Activated CD4-positive, alpha-beta T cell treated with anti-CD3 and anti-CD28 coated beads, Interleukin-2, amount 10 ng/mL, durations not matched to agents 7 days and 5 days (primary cell): ENCODE measurements around the gene ARHGEF5. TPM values are rescaled to one million over a fixed set of nuclear protein-coding genes. Genes with fewer than 3 reads are reported as not detected.

Experiments
- CTCF ChIA-PET: fragments of 350-600 bp; sonication (Branson Sonifier 250); formaldehyde crosslinking; loops from one replicate; lab custom pipeline; 2021; ENCODE audit warnings: antibody characterized with exemption; lab: Charles Lee
- POLR2A ChIA-PET: fragments of 350-600 bp; sonication (Branson Sonifier 250); formaldehyde crosslinking; loops from one replicate; lab custom pipeline; 2021; ENCODE audit warnings: antibody characterized with exemption; lab: Charles Lee
- DNase-seq: peaks from one replicate; pipeline ENCODE4 v3.0.0-alpha.2; 2020
- H3K27ac Mint-ChIP-seq: one replicate; pipeline ENCODE4 v1.8.0; 2021; ENCODE audit warnings: mild to moderate bottlenecking, moderate library complexity, mixed read lengths
- H3K27me3 Mint-ChIP-seq: one replicate; pipeline ENCODE4 v1.8.0; 2021; ENCODE audit warnings: mixed read lengths
- H3K36me3 Mint-ChIP-seq: one replicate; pipeline ENCODE4 v1.8.0; 2021; ENCODE audit warnings: low read depth, mixed read lengths
- H3K4me1 Mint-ChIP-seq: one replicate; pipeline ENCODE4 v1.8.0; 2021; ENCODE audit warnings: mixed read lengths
- H3K4me3 Mint-ChIP-seq: one replicate; pipeline ENCODE4 v1.8.0; 2021; ENCODE audit warnings: mild to moderate bottlenecking, moderate library complexity, mixed read lengths
- H3K9me3 Mint-ChIP-seq: one replicate; pipeline ENCODE4 v1.8.0; 2021; ENCODE audit warnings: mixed read lengths
- total RNA-seq, 2 experiments: library from RNA; stranded (reverse); gene quantifications; one replicate each; pipeline ENCODE4 v1.2.3, GENCODE V29; 2021

The ARHGEF5 gene
- total RNA-seq, 2 experiments from 2014 or later, result 11.0 to 13.1 TPM

- CTCF ChIA-PET, result no interaction called here
- no peak overlapping the region for H3K27ac Mint-ChIP-seq
- POLR2A ChIA-PET, result no interaction called here
- no peaks in the 10 kb centered on the region for H3K36me3 Mint-ChIP-seq
- H3K9me3 Mint-ChIP-seq, result no peaks in the 10 kb centered on the region
- DNase-seq, result no peak
- peaks cover 3% of the 10 kb centered on the region for H3K4me1 Mint-ChIP-seq
- no peak overlapping the region for H3K4me3 Mint-ChIP-seq
- peaks cover 7% of the 10 kb centered on the region for H3K27me3 Mint-ChIP-seq
Measured at GRCh38 chr7:144390481-144390880, 35.3 kb downstream of the ARHGEF5 start.

DNA sequence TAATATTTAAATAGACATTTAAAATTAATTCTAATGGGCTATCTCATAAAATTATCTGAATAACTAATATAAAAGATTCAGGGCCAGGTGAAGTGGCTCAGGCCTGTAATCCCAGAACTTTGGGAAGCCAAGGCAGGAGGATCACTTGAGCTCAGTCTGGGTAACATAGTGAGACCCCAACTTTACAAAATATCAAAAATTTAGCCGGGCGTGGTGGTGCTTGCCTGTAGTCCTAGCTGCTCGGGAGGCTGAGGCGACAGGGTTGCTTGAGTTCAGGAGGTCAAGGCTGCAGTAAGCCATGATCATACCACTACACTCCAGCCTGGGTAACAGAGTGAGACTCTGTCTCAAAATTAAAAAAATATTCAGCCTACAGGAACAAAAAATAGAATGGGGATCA, 35.8 kb downstream of the ARHGEF5 start:
- Mint-ChIP-seq H3K9me3 (no peaks in the 10 kb centered on the region), H3K4me3 (no peak overlapping the region), H3K27ac (no peak overlapping the region), H3K4me1 (peaks cover 3% of the 10 kb centered on the region), H3K27me3 (peaks cover 9% of the 10 kb centered on the region), H3K36me3 (no peaks in the 10 kb centered on the region)
- POLR2A ChIA-PET, result no interaction called here
- CTCF ChIA-PET, result interaction anchor here (1.5 kb wide), 1 partner anchor 46 kb away, joined by 3 read pairs; no protein-coding TSS in a partner anchor
- no peak for DNase-seq

GRCh38 chr7:144391823-144392255, 36.6 kb downstream of the ARHGEF5 start:
- Mint-ChIP-seq H3K27ac (peak overlapping the region; percentile 70), H3K4me3 (peak overlapping the region; percentile 20), H3K27me3 (peaks cover 9% of the 10 kb centered on the region), H3K4me1 (peaks cover 3% of the 10 kb centered on the region), H3K36me3 (no peaks in the 10 kb centered on the region), H3K9me3 (no peaks in the 10 kb centered on the region)
- ChIA-PET CTCF (interaction anchor here (0.7 to 1.5 kb wide), 3 partner anchors 18 to 394 kb away, joined by 3 to 5 read pairs (median 3); no protein-coding TSS in a partner anchor), POLR2A (no interaction called here)
- peak; percentile 53 for DNase-seq

DNA sequence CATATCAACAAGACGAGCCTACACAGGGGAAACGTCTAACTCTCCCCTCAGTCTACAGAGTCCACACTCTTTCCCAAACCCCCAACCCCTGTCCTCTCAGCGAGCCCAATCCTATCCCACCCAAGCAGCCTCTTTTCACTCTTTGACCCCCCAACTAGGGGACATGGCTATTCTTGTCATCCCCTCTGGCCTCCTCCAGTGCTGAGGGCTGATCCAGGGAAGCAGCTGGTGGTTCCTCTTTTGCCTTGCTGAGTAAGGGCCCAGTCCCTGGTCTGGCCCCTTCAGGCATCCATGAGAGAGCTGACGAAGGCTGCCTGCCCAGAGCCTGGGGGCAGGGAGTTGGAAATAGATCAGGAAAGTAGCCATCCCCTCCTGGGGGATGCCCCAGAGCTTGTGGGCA, 41.9 kb downstream of the ARHGEF5 start:
- DNase-seq, result no peak
- H3K4me1 Mint-ChIP-seq, result no peaks in the 10 kb centered on the region
- H3K4me3 Mint-ChIP-seq, result no peak overlapping the region
- ChIA-PET CTCF (no interaction called here), POLR2A (no interaction called here)
- H3K27ac Mint-ChIP-seq, result no peak overlapping the region
- peaks cover 9% of the 10 kb centered on the region for H3K27me3 Mint-ChIP-seq
- no peaks in the 10 kb centered on the region for H3K36me3 Mint-ChIP-seq
- no peaks in the 10 kb centered on the region for H3K9me3 Mint-ChIP-seq

- DNase-seq, result no peak
- H3K27ac Mint-ChIP-seq, result no peak overlapping the region
- H3K27me3 Mint-ChIP-seq, result peaks cover 8% of the 10 kb centered on the region
- ChIA-PET CTCF (no interaction called here), POLR2A (no interaction called here)
- no peaks in the 10 kb centered on the region for H3K4me1 Mint-ChIP-seq
- no peaks in the 10 kb centered on the region for H3K9me3 Mint-ChIP-seq
- no peak overlapping the region for H3K4me3 Mint-ChIP-seq
- no peaks in the 10 kb centered on the region for H3K36me3 Mint-ChIP-seq
Measured at GRCh38 chr7:144398291-144398690, 43.1 kb downstream of the ARHGEF5 start.

DNA sequence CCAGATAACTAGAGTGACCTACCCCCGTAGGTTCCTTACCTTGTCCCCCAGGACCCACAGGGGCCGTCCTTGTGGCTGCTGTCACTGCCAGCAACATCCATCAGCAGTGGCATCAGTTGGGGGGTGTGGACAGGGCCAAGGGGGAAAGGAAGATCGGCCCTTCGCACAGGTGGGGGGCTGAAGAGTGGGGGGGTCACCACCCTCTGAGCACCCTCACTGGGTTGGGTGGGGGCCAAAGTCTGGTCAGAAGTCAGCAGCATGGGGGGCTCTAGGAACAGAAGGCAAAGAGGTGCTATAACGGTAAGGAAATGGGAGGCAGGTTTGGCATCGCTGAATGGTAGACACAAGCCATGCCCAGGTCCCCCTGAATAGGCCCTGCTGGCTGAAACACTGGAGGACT, 43.7 kb downstream of the ARHGEF5 start:
- H3K4me3 Mint-ChIP-seq, result no peak overlapping the region

GRCh38 chr7:144399946-144400345, 44.7 kb downstream of the ARHGEF5 start:
- Mint-ChIP-seq H3K27me3 (peaks cover 4% of the 10 kb centered on the region), H3K27ac (no peak overlapping the region), H3K36me3 (no peaks in the 10 kb centered on the region), H3K4me3 (no peak overlapping the region), H3K4me1 (no peaks in the 10 kb centered on the region), H3K9me3 (no peaks in the 10 kb centered on the region)
- ChIA-PET CTCF (no interaction called here), POLR2A (no interaction called here)
- DNase-seq, result no peak

More for the DNA sequence above, 43.7 kb downstream of the ARHGEF5 start:
- no peak for DNase-seq
- Mint-ChIP-seq H3K27ac (no peak overlapping the region), H3K4me1 (no peaks in the 10 kb centered on the region), H3K27me3 (peaks cover 6% of the 10 kb centered on the region), H3K9me3 (no peaks in the 10 kb centered on the region), H3K36me3 (no peaks in the 10 kb centered on the region)
- CTCF ChIA-PET, result no interaction called here
- POLR2A ChIA-PET, result no interaction called here

DNA sequence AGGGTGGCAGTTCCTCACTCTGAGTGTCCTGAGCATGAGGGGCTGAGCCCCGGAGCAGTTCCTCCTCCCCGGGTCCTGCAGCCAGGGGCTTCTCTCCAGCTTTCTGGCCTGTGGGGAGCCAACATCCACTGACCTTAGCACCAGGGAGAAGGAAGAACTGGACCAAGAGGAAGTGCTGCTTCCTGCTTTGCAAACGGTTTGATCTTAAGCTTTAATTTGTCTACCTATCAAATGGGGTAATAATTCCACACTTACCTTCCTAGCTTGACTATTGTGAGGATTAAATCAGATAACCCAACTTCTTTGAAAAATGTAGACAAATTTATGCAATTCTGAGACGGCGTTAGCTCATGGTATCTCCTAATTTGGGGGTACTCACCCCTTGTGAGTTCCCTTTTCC, 46.3 kb downstream of the ARHGEF5 start:
- no peak overlapping the region for H3K4me3 Mint-ChIP-seq
- no peaks in the 10 kb centered on the region for H3K9me3 Mint-ChIP-seq

DNA sequence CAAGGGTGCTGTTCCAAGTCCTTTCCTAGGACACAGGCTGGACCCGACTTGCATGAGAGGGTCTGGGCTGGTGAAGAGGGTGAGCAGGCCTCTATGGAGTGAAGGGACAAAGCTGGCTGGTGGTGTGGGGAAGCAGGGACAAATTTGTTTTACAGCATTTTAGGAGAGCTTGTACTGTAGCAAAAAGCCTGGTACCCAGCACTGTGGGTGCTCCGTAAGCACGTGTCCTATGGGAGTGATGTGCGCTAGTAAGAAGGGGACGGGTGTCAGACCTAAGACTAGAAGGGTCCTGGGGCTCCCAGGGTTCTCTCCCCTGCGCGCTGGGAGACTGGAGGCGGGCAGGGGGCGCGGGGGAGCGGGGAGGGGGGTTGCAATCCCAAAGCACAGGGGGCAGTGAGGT, 47.9 kb downstream of the ARHGEF5 start:
- no peak overlapping the region for H3K4me3 Mint-ChIP-seq
- H3K4me1 Mint-ChIP-seq, result no peaks in the 10 kb centered on the region
- ChIA-PET POLR2A (no interaction called here), CTCF (no interaction called here)
- no peak overlapping the region for H3K27ac Mint-ChIP-seq
- no peak for DNase-seq
- H3K36me3 Mint-ChIP-seq, result no peaks in the 10 kb centered on the region
- no peaks in the 10 kb centered on the region for H3K9me3 Mint-ChIP-seq
- peaks cover 8% of the 10 kb centered on the region for H3K27me3 Mint-ChIP-seq

More for the DNA sequence above, 46.3 kb downstream of the ARHGEF5 start:
- ChIA-PET POLR2A (interaction anchor here (0.7 kb wide), 1 partner anchor 9 kb away, joined by 3 read pairs; no protein-coding TSS in a partner anchor), CTCF (no interaction called here)
- Mint-ChIP-seq H3K4me1 (no peaks in the 10 kb centered on the region), H3K27ac (no peak overlapping the region), H3K27me3 (peaks cover under 1% of the 10 kb centered on the region), H3K36me3 (no peaks in the 10 kb centered on the region)
- no peak for DNase-seq

DNA sequence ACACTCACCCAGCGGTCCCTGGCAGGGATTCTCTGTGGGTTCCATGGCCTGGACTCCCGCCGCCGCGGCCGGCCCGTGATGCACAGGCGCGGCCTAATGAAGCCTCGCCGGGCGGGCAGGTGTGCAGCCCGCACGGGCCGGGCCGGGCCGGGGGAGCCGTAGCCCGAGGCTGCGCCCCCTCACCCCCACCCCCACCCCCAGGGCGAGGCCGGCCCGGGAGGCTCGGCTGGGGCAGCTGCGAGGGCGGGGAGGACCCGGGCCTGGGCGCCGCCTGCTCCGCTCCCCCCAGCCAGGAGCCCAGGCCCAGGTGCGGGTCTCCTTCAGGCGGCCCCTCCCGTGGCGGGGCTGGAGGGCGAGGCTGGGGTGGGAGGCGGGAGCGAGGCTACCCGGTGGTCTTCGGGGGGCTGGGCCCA, 48.5 kb downstream of the ARHGEF5 start, which contains the start of gene NOBOX:
NOBOX (minus strand) TSS at position 45 of the 413 bp plus-strand sequence.
- H3K9me3 Mint-ChIP-seq, result no peaks in the 10 kb centered on the region
- H3K4me3 Mint-ChIP-seq, result no peak within 1 kb of the TSS

GRCh38 chr7:144404946-144405345, 49.7 kb downstream of the ARHGEF5 start:
- H3K27me3 Mint-ChIP-seq, result peaks cover 13% of the 10 kb centered on the region
- DNase-seq, result no peak
- POLR2A ChIA-PET, result no interaction called here
- H3K36me3 Mint-ChIP-seq, result no peaks in the 10 kb centered on the region
- H3K9me3 Mint-ChIP-seq, result no peaks in the 10 kb centered on the region
- H3K4me3 Mint-ChIP-seq, result no peak overlapping the region
- no peak overlapping the region for H3K27ac Mint-ChIP-seq
- CTCF ChIA-PET, result interaction anchor here (1.5 kb wide), 1 partner anchor 11 kb away, joined by 3 read pairs; no protein-coding TSS in a partner anchor
- H3K4me1 Mint-ChIP-seq, result no peaks in the 10 kb centered on the region

More for the DNA sequence above, 48.5 kb downstream of the ARHGEF5 start, which contains the start of gene NOBOX:
- Mint-ChIP-seq H3K36me3 (no peaks in the 10 kb centered on the region), H3K27me3 (peaks cover 12% of the 10 kb centered on the region), H3K4me1 (no peaks in the 10 kb centered on the region), H3K27ac (no peak within 1 kb of the TSS)
- CTCF ChIA-PET, result no interaction called here
- POLR2A ChIA-PET, result no interaction called here
- no peak for DNase-seq

DNA sequence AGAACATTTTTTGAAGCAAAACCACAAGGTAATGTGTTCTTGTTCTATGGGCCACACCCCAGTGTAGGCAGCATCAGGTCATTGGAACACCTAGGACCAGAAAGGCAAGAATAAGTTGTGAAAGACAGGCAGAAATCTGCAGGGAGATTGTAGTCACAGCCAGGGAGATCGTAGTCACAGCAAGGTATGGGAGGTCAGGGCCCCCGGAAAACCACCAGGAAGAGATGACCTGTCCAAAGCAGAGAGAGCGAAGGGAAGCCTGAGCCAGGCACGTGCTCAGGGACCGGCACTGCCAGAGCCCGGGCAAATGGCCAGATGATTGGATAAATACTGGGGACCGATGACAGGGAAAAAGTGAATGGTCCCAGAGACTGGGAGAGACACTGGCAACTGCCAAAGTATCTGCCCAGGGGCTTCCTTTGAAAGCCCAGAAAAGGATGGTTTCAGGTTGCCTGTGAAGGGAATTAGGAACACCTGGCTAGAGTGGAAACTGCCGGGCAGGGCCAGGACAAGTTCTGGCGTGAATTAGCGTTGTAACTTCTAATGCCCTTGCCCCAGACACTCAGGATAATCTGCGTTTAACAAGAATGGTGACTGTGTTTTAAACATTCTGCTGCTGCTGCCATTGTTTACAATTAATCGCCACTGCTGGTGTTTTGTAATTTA, 52.2 kb downstream of the ARHGEF5 start:
- no peaks in the 10 kb centered on the region for H3K4me1 Mint-ChIP-seq
- no peak overlapping the region for H3K4me3 Mint-ChIP-seq
- H3K9me3 Mint-ChIP-seq, result no peaks in the 10 kb centered on the region
- H3K27ac Mint-ChIP-seq, result no peak overlapping the region
- CTCF ChIA-PET, result no interaction called here
- no peak for DNase-seq
- POLR2A ChIA-PET, result no interaction called here
- H3K27me3 Mint-ChIP-seq, result peaks cover 16% of the 10 kb centered on the region
- no peaks in the 10 kb centered on the region for H3K36me3 Mint-ChIP-seq

- ChIA-PET POLR2A (no interaction called here), CTCF (no interaction called here)
- H3K36me3 Mint-ChIP-seq, result no peaks in the 10 kb centered on the region
- no peaks in the 10 kb centered on the region for H3K4me1 Mint-ChIP-seq
- no peak overlapping the region for H3K4me3 Mint-ChIP-seq
- no peak for DNase-seq
- H3K27ac Mint-ChIP-seq, result no peak overlapping the region
- no peaks in the 10 kb centered on the region for H3K9me3 Mint-ChIP-seq
- H3K27me3 Mint-ChIP-seq, result peaks cover 16% of the 10 kb centered on the region
Measured at GRCh38 chr7:144408121-144408520, 52.9 kb downstream of the ARHGEF5 start.
